ENCODE data around the gene RAB1B.
"Not testable (repeated sequence)": the region's sequence is repeated elsewhere in the genome, so short reads cannot be mapped to it uniquely, and the experiment has no call there.

The RAB1B gene

DNA sequence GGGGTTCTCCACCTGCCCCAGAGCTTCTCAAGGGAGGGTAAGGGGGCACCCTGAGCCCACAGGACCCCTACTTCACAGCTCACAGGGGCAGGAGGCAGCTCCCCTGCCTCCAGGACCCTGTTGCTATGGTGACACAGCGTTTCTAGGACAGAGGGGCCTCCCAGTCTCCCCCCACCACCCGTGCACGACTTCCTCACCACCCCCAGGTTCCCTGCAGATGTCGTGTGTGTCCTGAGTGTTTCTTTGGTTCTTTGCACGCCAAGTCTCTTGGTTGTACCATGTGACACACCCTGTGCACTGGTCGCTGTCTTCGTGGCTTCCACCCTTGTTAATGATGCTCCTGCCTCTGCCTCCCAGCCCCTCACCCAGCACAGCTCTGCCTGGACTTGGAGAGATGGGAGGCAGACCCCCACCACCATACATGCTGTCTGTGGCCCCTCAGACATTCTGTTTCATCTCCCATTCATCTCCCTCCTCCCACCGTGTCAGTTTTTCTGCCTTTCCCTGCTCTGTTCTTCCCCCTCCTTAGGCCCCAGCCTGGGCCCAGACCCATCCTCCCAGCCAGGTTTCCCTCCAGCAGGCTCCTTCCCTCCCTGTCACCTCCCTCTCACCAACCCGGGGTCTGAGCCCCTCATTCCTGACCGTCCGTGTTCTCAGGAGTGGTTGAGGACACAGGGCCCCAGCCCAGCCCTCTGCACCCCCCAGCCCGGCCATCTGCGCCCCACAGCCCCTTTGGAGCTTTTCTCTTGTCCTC lies 24.5 kb upstream of the RAB1B start:
- TF ChIP-seq JUND (IDR thresholded peaks at IDR 0.05; ENCODE audit: low read depth): no peak
- no peak for DNase-seq (ENCODE audit: low read depth in 1 of 2, low spot score in 1 of 2)
- in situ Hi-C loops (cut with HindIII; ENCODE audit: low pct_unique_long_range_greater_than_20kb, low sequenced_read_pairs): no loop called here

DNA sequence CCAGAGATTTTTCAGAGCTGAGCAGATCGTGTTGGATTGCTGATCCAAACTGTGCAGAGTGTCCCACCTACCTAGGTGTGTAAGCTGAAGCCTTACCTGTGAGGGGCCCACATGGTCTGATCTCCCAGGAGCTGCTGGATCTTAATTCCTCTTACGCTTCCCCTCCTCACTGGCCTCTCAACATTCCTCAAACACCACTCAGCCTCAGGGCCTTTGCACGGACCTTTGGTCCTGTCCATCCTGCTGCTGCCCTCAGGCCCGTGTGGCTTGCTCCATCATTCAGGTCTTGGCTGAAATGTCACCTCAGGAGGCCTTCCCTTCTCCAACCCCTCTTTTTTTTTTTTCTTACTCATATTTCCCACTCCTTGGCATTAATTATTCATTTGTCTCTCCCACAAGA lies 21.1 kb upstream of the RAB1B start:
- in situ Hi-C loops (cut with HindIII; ENCODE audit: low pct_unique_long_range_greater_than_20kb, low sequenced_read_pairs): no loop called here
- DNase-seq (ENCODE audit: low read depth in 1 of 2, low spot score in 1 of 2): no peak
- no peak for TF ChIP-seq JUND (IDR thresholded peaks at IDR 0.05; ENCODE audit: low read depth)

DNA sequence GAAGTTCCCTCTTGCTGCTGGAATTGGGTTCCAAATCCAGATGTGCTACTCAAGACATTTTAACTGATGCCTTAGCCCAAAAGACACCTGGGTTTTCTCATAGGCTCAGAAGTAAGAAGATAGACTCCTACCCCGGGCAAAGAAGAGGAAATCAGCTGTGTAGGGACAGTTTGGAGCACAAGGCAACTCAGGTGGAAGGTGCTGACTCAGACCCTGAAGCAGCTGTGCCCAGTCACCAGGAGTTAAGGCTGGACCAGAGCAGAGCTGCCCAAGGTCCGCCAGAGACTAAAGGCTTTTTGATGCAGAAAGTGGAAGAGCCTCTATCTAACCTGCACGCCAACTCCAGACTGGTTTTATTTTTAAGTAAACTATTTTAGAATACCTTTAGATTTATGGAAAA lies 20.6 kb upstream of the RAB1B start:
- no peak for TF ChIP-seq JUND (IDR thresholded peaks at IDR 0.05; ENCODE audit: low read depth)
- in situ Hi-C loops (cut with HindIII; ENCODE audit: low pct_unique_long_range_greater_than_20kb, low sequenced_read_pairs): no loop called here
- no peak for DNase-seq (ENCODE audit: low read depth in 1 of 2, low spot score in 1 of 2)

DNA sequence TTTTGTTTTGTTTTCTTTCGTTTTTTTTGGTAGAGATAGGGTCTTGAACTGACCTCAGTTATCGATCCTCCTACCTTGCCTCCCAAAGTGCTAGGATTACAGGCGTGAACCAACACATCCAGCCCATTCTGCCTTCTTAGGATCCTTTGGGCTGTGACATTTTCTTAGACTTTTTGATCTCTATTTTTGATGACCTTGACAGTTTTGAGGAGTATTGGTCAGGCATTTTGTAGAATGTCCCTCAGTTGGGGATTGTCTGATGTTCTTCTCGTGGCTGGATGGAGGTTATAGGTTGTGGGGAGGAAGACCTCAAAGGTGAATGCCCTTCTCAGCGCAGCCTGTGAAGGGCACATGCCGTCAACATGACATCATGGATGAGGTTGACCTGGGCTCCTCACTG lies 19.5 kb upstream of the RAB1B start:
- no peak for TF ChIP-seq JUND (IDR thresholded peaks at IDR 0.05; ENCODE audit: low read depth)
- in situ Hi-C loops (cut with HindIII; ENCODE audit: low pct_unique_long_range_greater_than_20kb, low sequenced_read_pairs): no loop called here

DNA sequence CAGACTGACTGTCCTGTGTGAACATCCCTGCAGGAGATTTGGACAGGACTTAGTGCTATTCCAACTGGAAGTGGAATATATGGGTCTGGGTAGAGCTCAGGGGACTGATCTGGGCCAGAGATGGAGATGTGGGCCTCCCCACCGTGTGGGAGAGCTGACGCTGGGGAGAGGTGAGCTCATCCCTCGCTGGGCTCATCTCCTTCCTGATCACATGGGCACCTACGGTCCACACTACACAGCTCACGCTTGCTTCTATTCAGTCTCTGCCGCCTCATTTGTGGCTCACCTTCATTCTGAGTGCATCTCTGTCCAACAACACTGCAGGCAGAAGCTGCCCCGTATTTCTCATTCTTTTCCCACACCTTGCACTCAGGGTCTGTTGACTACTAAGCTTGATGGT lies 16.6 kb upstream of the RAB1B start:
- no peak for TF ChIP-seq JUND (IDR thresholded peaks at IDR 0.05; ENCODE audit: low read depth)
- DNase-seq (ENCODE audit: low read depth in 1 of 2, low spot score in 1 of 2): no peak
- in situ Hi-C loops (cut with HindIII; ENCODE audit: low pct_unique_long_range_greater_than_20kb, low sequenced_read_pairs): no loop called here

More for the DNA sequence above, 19.5 kb upstream of the RAB1B start:
- DNase-seq (ENCODE audit: low read depth in 1 of 2, low spot score in 1 of 2): no peak

DNA sequence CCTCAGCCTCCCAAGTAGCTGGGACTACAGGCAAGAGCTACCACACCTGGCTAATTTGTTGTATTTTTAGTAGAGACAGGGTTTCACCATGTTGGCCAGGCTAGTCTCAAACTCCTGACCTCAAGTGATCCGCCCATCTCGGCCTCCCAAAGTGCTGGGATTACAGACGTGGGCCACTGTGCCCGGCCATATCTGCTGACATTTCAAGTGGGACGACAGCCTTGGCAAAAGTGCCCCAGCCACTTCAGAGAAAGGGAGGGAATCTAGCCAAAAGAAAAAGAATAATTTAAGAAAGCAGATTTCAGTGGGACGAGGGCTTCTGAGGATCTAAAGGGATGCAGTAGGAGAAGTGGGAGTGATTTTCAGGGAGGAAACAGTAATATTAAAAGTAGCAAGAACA lies 15.4 kb upstream of the RAB1B start:
- DNase-seq (ENCODE audit: low read depth in 1 of 2, low spot score in 1 of 2); in situ Hi-C loops (cut with HindIII; ENCODE audit: low pct_unique_long_range_greater_than_20kb, low sequenced_read_pairs): not testable (repeated sequence)

GRCh38 chr11:66258473-66258893 lies 10.0 kb upstream of the RAB1B start:
- no peak for TF ChIP-seq JUND (IDR thresholded peaks at IDR 0.05; ENCODE audit: low read depth)
- in situ Hi-C loops (cut with HindIII; ENCODE audit: low pct_unique_long_range_greater_than_20kb, low sequenced_read_pairs): no loop called here
- peak in 1 of 2 experiments; percentile 54 for DNase-seq (ENCODE audit: low read depth in 1 of 2, low spot score in 1 of 2)

- in situ Hi-C loops (cut with HindIII; ENCODE audit: low pct_unique_long_range_greater_than_20kb, low sequenced_read_pairs): no loop called here
- no peak for TF ChIP-seq JUND (IDR thresholded peaks at IDR 0.05; ENCODE audit: low read depth)
- DNase-seq (ENCODE audit: low read depth in 1 of 2, low spot score in 1 of 2): no peak
These were observed 9.2 kb upstream of the RAB1B start for GRCh38 chr11:66259225-66259624.

GRCh38 chr11:66259956-66260355 lies 8.5 kb upstream of the RAB1B start:
- in situ Hi-C loops (cut with HindIII; ENCODE audit: low pct_unique_long_range_greater_than_20kb, low sequenced_read_pairs): no loop called here
- no peak for TF ChIP-seq JUND (IDR thresholded peaks at IDR 0.05; ENCODE audit: low read depth)
- no peak for DNase-seq (ENCODE audit: low read depth in 1 of 2, low spot score in 1 of 2)

DNA sequence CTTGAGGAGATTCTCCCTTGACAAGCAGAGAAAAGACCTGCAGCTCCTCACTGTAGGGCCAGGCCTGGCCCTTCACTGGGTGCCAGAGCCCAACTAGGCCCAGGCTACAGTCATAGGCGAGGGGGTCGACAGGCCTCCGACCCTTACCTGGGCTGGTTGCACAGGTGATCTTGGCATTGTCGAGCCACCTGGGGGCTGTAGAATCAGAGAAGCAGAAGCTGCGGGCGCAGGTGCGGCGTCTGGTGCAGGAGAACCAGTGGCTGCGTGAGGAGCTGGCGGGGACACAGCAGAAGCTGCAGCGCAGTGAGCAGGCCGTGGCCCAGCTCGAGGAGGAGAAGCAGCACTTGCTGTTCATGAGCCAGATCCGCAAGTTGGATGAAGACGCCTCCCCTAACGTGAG lies 6.9 kb upstream of the RAB1B start:
- DNase-seq (ENCODE audit: low read depth in 1 of 2, low spot score in 1 of 2): no peak
- TF ChIP-seq JUND (IDR thresholded peaks at IDR 0.05; ENCODE audit: low read depth): no peak
- in situ Hi-C loops (cut with HindIII; ENCODE audit: low pct_unique_long_range_greater_than_20kb, low sequenced_read_pairs): no loop called here

- no peak for DNase-seq (ENCODE audit: low read depth in 1 of 2, low spot score in 1 of 2)
- in situ Hi-C loops (cut with HindIII; ENCODE audit: low pct_unique_long_range_greater_than_20kb, low sequenced_read_pairs): no loop called here
- no peak for TF ChIP-seq JUND (IDR thresholded peaks at IDR 0.05; ENCODE audit: low read depth)
These were observed 6.2 kb upstream of the RAB1B start for GRCh38 chr11:66262191-66262590.

- in situ Hi-C loops (cut with HindIII; ENCODE audit: low pct_unique_long_range_greater_than_20kb, low sequenced_read_pairs): no loop called here
- TF ChIP-seq JUND (IDR thresholded peaks at IDR 0.05; ENCODE audit: low read depth): no peak
- no peak for DNase-seq (ENCODE audit: low read depth in 1 of 2, low spot score in 1 of 2)
These were observed 5.7 kb upstream of the RAB1B start for GRCh38 chr11:66262696-66263095.

- no peak for TF ChIP-seq JUND (IDR thresholded peaks at IDR 0.05; ENCODE audit: low read depth)
- in situ Hi-C loops (cut with HindIII; ENCODE audit: low pct_unique_long_range_greater_than_20kb, low sequenced_read_pairs): no loop called here
These were observed 5.2 kb upstream of the RAB1B start for GRCh38 chr11:66263231-66263630.

DNA sequence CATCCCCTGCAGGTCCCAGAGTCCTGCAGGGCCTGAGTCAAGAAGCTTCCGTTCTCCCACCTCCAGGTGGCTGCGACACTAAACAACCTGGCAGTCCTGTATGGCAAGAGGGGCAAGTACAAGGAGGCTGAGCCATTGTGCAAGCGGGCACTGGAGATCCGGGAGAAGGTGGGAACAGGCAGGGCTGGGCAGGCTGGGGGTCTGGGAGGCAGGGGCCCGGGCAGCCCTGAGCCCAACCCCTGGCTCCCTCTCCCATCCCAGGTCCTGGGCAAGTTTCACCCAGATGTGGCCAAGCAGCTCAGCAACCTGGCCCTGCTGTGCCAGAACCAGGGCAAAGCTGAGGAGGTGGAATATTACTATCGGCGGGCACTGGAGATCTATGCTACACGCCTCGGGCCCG lies 4.7 kb upstream of the RAB1B start:
- in situ Hi-C loops (cut with HindIII; ENCODE audit: low pct_unique_long_range_greater_than_20kb, low sequenced_read_pairs): no loop called here
- no peak for TF ChIP-seq JUND (IDR thresholded peaks at IDR 0.05; ENCODE audit: low read depth)
- DNase-seq (ENCODE audit: low read depth in 1 of 2, low spot score in 1 of 2): no peak

More at GRCh38 chr11:66263231-66263630, 5.2 kb upstream of the RAB1B start:
- DNase-seq (ENCODE audit: low read depth in 1 of 2, low spot score in 1 of 2): no peak
